H9 (cell line): ENCODE measurements around the gene RAC2. TPM values are rescaled to one million over a fixed set of nuclear protein-coding genes. Genes with fewer than 3 reads are reported as not detected.

Source experiments
- DNase-seq: peaks from one replicate; pipeline ENCODE4 v3.0.0-alpha.2; 2017
- H2AFZ ChIP-seq: one replicate; pipeline ENCODE4 v1.6.1; 2013; ENCODE audit warnings: mild to moderate bottlenecking, low read length, control low read depth, moderate library complexity
- H2AK5ac ChIP-seq: 2 replicates; pipeline ENCODE4 v1.6.1; 2013; ENCODE audit warnings: low read length, control low read depth, mixed read lengths; ENCODE audit not compliant: insufficient read length
- H2BK120ac ChIP-seq: one replicate; pipeline ENCODE4 v1.6.1; 2013; ENCODE audit warnings: low read depth, mild to moderate bottlenecking, low read length, control low read depth, inconsistent platforms; ENCODE audit not compliant: poor library complexity, severe bottlenecking
- H2BK12ac ChIP-seq: 2 replicates; pipeline ENCODE4 v1.6.1; 2013; ENCODE audit warnings: low read length, control low read depth, mixed read lengths, low read depth; ENCODE audit not compliant: insufficient read length
- H2BK15ac ChIP-seq: 2 replicates; pipeline ENCODE4 v1.6.1; 2013; ENCODE audit warnings: low read depth, low read length, control low read depth
- H2BK20ac ChIP-seq: one replicate; pipeline ENCODE4 v1.6.1; 2013; ENCODE audit warnings: low read depth, mild to moderate bottlenecking, low read length, control low read depth, inconsistent platforms; ENCODE audit not compliant: poor library complexity, severe bottlenecking
- H2BK5ac ChIP-seq: 2 replicates; pipeline ENCODE4 v1.6.1; 2013; ENCODE audit warnings: low read length, control low read depth, mixed read lengths; ENCODE audit not compliant: insufficient read length
- H3K14ac ChIP-seq: 2 replicates; pipeline ENCODE4 v1.6.1; 2013; ENCODE audit warnings: low read length, control low read depth; ENCODE audit not compliant: insufficient read depth
- H3K18ac ChIP-seq: 2 replicates; pipeline ENCODE4 v1.6.1; 2013; ENCODE audit warnings: low read depth, mild to moderate bottlenecking, mixed read lengths, low read length, control low read depth; ENCODE audit not compliant: insufficient read length
- H3K23ac ChIP-seq: 2 replicates; pipeline ENCODE4 v1.6.1; 2013; ENCODE audit warnings: low read length, control low read depth, mixed read lengths, low read depth; ENCODE audit not compliant: insufficient read length
- H3K23me2 ChIP-seq: 2 replicates; pipeline ENCODE4 v1.6.1; 2013; ENCODE audit warnings: low read depth, mild to moderate bottlenecking, mixed read lengths, low read length, control low read depth; ENCODE audit not compliant: insufficient read length, poor library complexity, severe bottlenecking
- H3K27ac ChIP-seq: 2 replicates; pipeline ENCODE4 v1.5.1; 2013; ENCODE audit warnings: low read length, control low read depth, mixed read lengths, low read depth; ENCODE audit not compliant: insufficient read length
- H3K27me3 ChIP-seq: 2 replicates; pipeline ENCODE4 v1.6.1; 2013; ENCODE audit warnings: low read length, control low read depth, inconsistent platforms; ENCODE audit not compliant: insufficient read depth
- H3K4ac ChIP-seq: 2 replicates; pipeline ENCODE4 v1.6.1; 2013; ENCODE audit warnings: low read depth, mild to moderate bottlenecking, control low read depth, inconsistent platforms, low read length, moderate library complexity
- H3K4me1 ChIP-seq: 2 replicates; pipeline ENCODE4 v1.6.1; 2013; ENCODE audit warnings: low read length, control low read depth, inconsistent platforms; ENCODE audit not compliant: insufficient read depth
- H3K4me2 ChIP-seq: 2 replicates; pipeline ENCODE4 v1.6.1; 2013; ENCODE audit warnings: low read length, control low read depth, mixed read lengths; ENCODE audit not compliant: insufficient read length, insufficient read depth
- H3K56ac ChIP-seq: 2 replicates; pipeline ENCODE4 v1.6.1; 2013; ENCODE audit warnings: low read depth, mild to moderate bottlenecking, mixed read lengths, low read length, control low read depth; ENCODE audit not compliant: insufficient read length
- H3K79me1 ChIP-seq: 2 replicates; pipeline ENCODE4 v1.6.1; 2013; ENCODE audit warnings: low read depth, mild to moderate bottlenecking, moderate library complexity, low read length, control low read depth, inconsistent platforms; ENCODE audit not compliant: insufficient read depth, poor library complexity, severe bottlenecking
- H3K79me2 ChIP-seq: 2 replicates; pipeline ENCODE4 v1.6.1; 2013; ENCODE audit warnings: low read length, control low read depth, inconsistent platforms; ENCODE audit not compliant: insufficient read depth
- H3K9ac ChIP-seq: 2 replicates; pipeline ENCODE4 v1.6.1; 2013; ENCODE audit warnings: low read length, control low read depth, mixed read lengths; ENCODE audit not compliant: insufficient read length; ENCODE audit errors: extremely low read depth
- H3K9me3 ChIP-seq: one replicate; pipeline ENCODE4 v1.6.1; 2013; ENCODE audit warnings: low read depth, low read length, inconsistent platforms; ENCODE audit not compliant: control insufficient read depth
- H3T11ph ChIP-seq: one replicate; pipeline ENCODE4 v1.6.1; 2013; ENCODE audit warnings: mild to moderate bottlenecking, low read length, control low read depth, inconsistent platforms
- H4K20me1 ChIP-seq: one replicate; pipeline ENCODE4 v1.6.1; 2013; ENCODE audit not compliant: control insufficient read depth, insufficient read length, insufficient read depth
- H4K5ac ChIP-seq: 2 replicates; pipeline ENCODE4 v1.6.1; 2013; ENCODE audit warnings: low read depth, mild to moderate bottlenecking, mixed read lengths, low read length, control low read depth; ENCODE audit not compliant: insufficient read length
- H4K8ac ChIP-seq: replicated peaks from 2 replicates; pipeline ENCODE4 v1.6.1; 2013; ENCODE audit warnings: low read length, control low read depth, mixed read lengths, low read depth; ENCODE audit not compliant: insufficient read length
- H4K91ac ChIP-seq: 2 replicates; pipeline ENCODE4 v1.6.1; 2013; ENCODE audit warnings: low read depth, mild to moderate bottlenecking, moderate library complexity, mixed read lengths, low read length, control low read depth; ENCODE audit not compliant: insufficient read length
- H3K27ac Mint-ChIP-seq, 3 experiments: 2 replicates in 2 of 3; 3 replicates in 1 of 3; pipeline ENCODE4 v1.8.0; 2020 to 2021; ENCODE audit warnings: mixed read lengths in 3 of 3, mild to moderate bottlenecking in 1 of 3, moderate library complexity in 1 of 3
- H3K27me3 Mint-ChIP-seq: 2 replicates; pipeline ENCODE4 v1.8.0; 2021; ENCODE audit warnings: low read depth, mild to moderate bottlenecking, moderate library complexity, mixed read lengths
- H3K36me3 Mint-ChIP-seq, 3 experiments: 2 replicates in 2 of 3; 3 replicates in 1 of 3; pipeline ENCODE4 v1.8.0; 2020 to 2021; ENCODE audit warnings: low read depth in 3 of 3, mixed read lengths in 3 of 3; ENCODE audit not compliant: insufficient read depth in 1 of 3
- H3K4me1 Mint-ChIP-seq, 2 experiments: 2 replicates each; pipeline ENCODE4 v1.8.0; 2020; ENCODE audit warnings: mixed read lengths in 2 of 2
- H3K4me3 Mint-ChIP-seq, 2 experiments: 2 replicates in 1 of 2; 3 replicates in 1 of 2; pipeline ENCODE4 v1.8.0; 2020 to 2021; ENCODE audit warnings: mild to moderate bottlenecking in 2 of 2, mixed read lengths in 2 of 2, moderate library complexity in 1 of 2
- H3K9me3 Mint-ChIP-seq, 2 experiments: 2 replicates in 1 of 2; 3 replicates in 1 of 2; pipeline ENCODE4 v1.8.0; 2020; ENCODE audit warnings: mild to moderate bottlenecking in 2 of 2, mixed read lengths in 2 of 2, moderate library complexity in 1 of 2
- WGBS: extraction: QIAGEN DNeasy Blood & Tissue Kit; methylation state at CpG from one replicate; pipeline ENCODE4 v1.1.7; 2013; ENCODE audit warnings: missing lambda C conversion rate, low lambda C conversion rate, mixed read lengths; ENCODE audit not compliant: insufficient read length; ENCODE audit errors: extremely low coverage; 5-methylcytosine and 5-hydroxymethylcytosine counted together
- total RNA-seq: library from RNA; stranded (reverse); gene quantifications from 2 replicates; pipeline ENCODE4 v1.2.1, GENCODE V29; 2021
- TF ChIP-seq, protein P1 (sequence below): fragments of 200-600 bp; sonication (generic); conservative IDR thresholded peaks from 3 replicates; pipeline ENCODE4 v1.8.0; 2021; ENCODE audit warnings: antibody characterized with exemption, mild to moderate bottlenecking

RAC2 gene
- total RNA-seq, 1 experiment from 2014 or later = 2.8 TPM

DNA sequence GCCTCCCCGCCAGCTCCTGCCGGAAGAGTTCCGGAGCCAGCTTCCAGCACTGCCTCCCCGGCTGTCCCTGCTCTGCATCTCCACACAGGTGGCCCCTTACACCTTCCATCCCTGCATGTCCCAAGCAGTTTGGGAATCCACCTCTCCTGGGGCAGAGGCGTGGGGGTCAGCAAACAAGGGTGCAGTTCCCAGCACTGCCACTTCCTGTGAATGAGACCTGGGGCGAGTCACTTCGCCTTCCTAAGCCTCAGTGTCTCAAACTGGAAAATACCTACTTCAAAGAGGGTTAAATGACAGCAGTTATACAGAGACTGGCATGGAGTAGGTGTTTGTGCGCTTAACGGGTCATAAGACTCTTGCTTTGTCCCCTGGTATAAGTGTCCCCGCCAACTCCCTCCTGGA lies 43.5 kb upstream of the RAC2 start:
- Histone ChIP-seq H4K91ac (no peak overlapping the region), H3K27me3 (no peaks in the 10 kb centered on the region), H2BK15ac (no peak overlapping the region), H3K79me1 (no peaks in the 10 kb centered on the region), H4K8ac (no peak overlapping the region), H3K79me2 (no peaks in the 10 kb centered on the region), H3K4me1 (no peaks in the 10 kb centered on the region; the same call in 1 of the 2 replicates), H3K23ac (no peak overlapping the region), H3K4me2 (no peak overlapping the region), H2BK120ac (no peak overlapping the region), H2AK5ac (no peak overlapping the region), H3K56ac (no peak overlapping the region), H2BK12ac (no peak overlapping the region), H3K18ac (no peak overlapping the region), H3K14ac (no peak overlapping the region), H3K23me2 (no peaks in the 10 kb centered on the region), H2BK20ac (no peak overlapping the region), H3K9me3 (no peaks in the 10 kb centered on the region), H4K20me1 (no peaks in the 10 kb centered on the region), H2BK5ac (no peak overlapping the region), H3K9ac (no peak overlapping the region), H3K27ac (no peak overlapping the region), H3K4ac (no peak overlapping the region), H4K5ac (no peak overlapping the region), H2AFZ (no peak overlapping the region), H3T11ph (no peak overlapping the region)
- Mint-ChIP-seq H3K27ac (peak overlapping the region in 1 of 3 experiments; percentile 33; a peak in 2 of 7 replicates), H3K36me3 (no peaks in the 10 kb centered on the region; a peak in 1 of 7 replicates), H3K27me3 (peaks cover 46% of the 10 kb centered on the region), H3K4me1 (peaks cover 11 to 35% of the 10 kb centered on the region in 2 experiments), H3K4me3 (no peak overlapping the region), H3K9me3 (peaks cover 3 to 5% of the 10 kb centered on the region in 2 experiments; a peak in 3 of 5 replicates)
- TF ChIP-seq, protein P1, sequence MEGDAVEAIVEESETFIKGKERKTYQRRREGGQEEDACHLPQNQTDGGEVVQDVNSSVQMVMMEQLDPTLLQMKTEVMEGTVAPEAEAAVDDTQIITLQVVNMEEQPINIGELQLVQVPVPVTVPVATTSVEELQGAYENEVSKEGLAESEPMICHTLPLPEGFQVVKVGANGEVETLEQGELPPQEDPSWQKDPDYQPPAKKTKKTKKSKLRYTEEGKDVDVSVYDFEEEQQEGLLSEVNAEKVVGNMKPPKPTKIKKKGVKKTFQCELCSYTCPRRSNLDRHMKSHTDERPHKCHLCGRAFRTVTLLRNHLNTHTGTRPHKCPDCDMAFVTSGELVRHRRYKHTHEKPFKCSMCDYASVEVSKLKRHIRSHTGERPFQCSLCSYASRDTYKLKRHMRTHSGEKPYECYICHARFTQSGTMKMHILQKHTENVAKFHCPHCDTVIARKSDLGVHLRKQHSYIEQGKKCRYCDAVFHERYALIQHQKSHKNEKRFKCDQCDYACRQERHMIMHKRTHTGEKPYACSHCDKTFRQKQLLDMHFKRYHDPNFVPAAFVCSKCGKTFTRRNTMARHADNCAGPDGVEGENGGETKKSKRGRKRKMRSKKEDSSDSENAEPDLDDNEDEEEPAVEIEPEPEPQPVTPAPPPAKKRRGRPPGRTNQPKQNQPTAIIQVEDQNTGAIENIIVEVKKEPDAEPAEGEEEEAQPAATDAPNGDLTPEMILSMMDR = no peak
- no peak for DNase-seq
- no CpG with 5 or more reads among the region's 10 CpGs for WGBS
